Neuron (in vitro differentiated cells): ENCODE measurements around the gene TRIM72.

Experiments used
- H2AFZ ChIP-seq: one replicate; pipeline ENCODE4 v1.6.1; 2013; ENCODE audit warnings: low read depth, mild to moderate bottlenecking, inconsistent platforms, low read length, moderate library complexity
- H3K27me3 ChIP-seq: one replicate; pipeline ENCODE4 v1.6.1; 2013; ENCODE audit warnings: low read length; ENCODE audit not compliant: insufficient read depth
- H3K36me3 ChIP-seq: one replicate; pipeline ENCODE4 v1.6.1; 2013; ENCODE audit warnings: low read length; ENCODE audit not compliant: insufficient read depth
- H3K4me1 ChIP-seq: one replicate; pipeline ENCODE4 v1.6.1; 2013; ENCODE audit warnings: low read length; ENCODE audit not compliant: insufficient read depth
- H3K4me3 ChIP-seq: 2 replicates; pipeline ENCODE4 v1.5.1; 2013; ENCODE audit warnings: mild to moderate bottlenecking, low read length, moderate library complexity
- H3K9me3 ChIP-seq: one replicate; pipeline ENCODE4 v1.6.1; 2013; ENCODE audit warnings: low read length

Gene TRIM72

GRCh38 chr16:31185339-31185738 is 28.6 kb upstream of the TRIM72 start:
- no peaks in the 10 kb centered on the region for H3K27me3 ChIP-seq
- H3K4me1 ChIP-seq, result peaks cover 25% of the 10 kb centered on the region
- no peak overlapping the region for H3K4me3 ChIP-seq
- H3K9me3 ChIP-seq, result no peaks in the 10 kb centered on the region
- H3K36me3 ChIP-seq, result peaks cover 81% of the 10 kb centered on the region
- H2AFZ ChIP-seq, result no peak overlapping the region

- peaks cover 25% of the 10 kb centered on the region for H3K4me1 ChIP-seq
- H3K9me3 ChIP-seq, result no peaks in the 10 kb centered on the region
- peaks cover 89% of the 10 kb centered on the region for H3K36me3 ChIP-seq
- no peak overlapping the region for H2AFZ ChIP-seq
- H3K27me3 ChIP-seq, result no peaks in the 10 kb centered on the region
- no peak overlapping the region for H3K4me3 ChIP-seq
These were observed 27.7 kb upstream of the TRIM72 start for GRCh38 chr16:31186176-31186575.

- no peaks in the 10 kb centered on the region for H3K9me3 ChIP-seq
- H3K36me3 ChIP-seq, result peaks cover 97% of the 10 kb centered on the region
These were observed 26.8 kb upstream of the TRIM72 start for GRCh38 chr16:31186930-31187807.

GRCh38 chr16:31187808-31188189 is 26.1 kb upstream of the TRIM72 start:
- no peak overlapping the region for H3K4me3 ChIP-seq
- no peak overlapping the region for H2AFZ ChIP-seq
- H3K36me3 ChIP-seq, result peaks cover 97% of the 10 kb centered on the region
- no peaks in the 10 kb centered on the region for H3K27me3 ChIP-seq
- H3K9me3 ChIP-seq, result no peaks in the 10 kb centered on the region
- peaks cover 12% of the 10 kb centered on the region for H3K4me1 ChIP-seq

More at GRCh38 chr16:31186930-31187807, 26.8 kb upstream of the TRIM72 start:
- Histone ChIP-seq H2AFZ (no peak overlapping the region), H3K4me1 (peaks cover 18% of the 10 kb centered on the region), H3K4me3 (no peak overlapping the region), H3K27me3 (no peaks in the 10 kb centered on the region)

GRCh38 chr16:31188450-31189411 is 25.2 kb upstream of the TRIM72 start:
- H3K36me3 ChIP-seq, result peaks cover 97% of the 10 kb centered on the region

GRCh38 chr16:31189412-31189778 is 24.5 kb upstream of the TRIM72 start:
- no peak overlapping the region for H2AFZ ChIP-seq
- H3K27me3 ChIP-seq, result no peaks in the 10 kb centered on the region
- no peaks in the 10 kb centered on the region for H3K4me1 ChIP-seq
- H3K36me3 ChIP-seq, result peaks cover 98% of the 10 kb centered on the region
- H3K9me3 ChIP-seq, result no peaks in the 10 kb centered on the region
- H3K4me3 ChIP-seq, result no peak overlapping the region

More at GRCh38 chr16:31188450-31189411, 25.2 kb upstream of the TRIM72 start:
- Histone ChIP-seq H3K4me1 (peaks cover 2% of the 10 kb centered on the region), H2AFZ (no peak overlapping the region), H3K27me3 (no peaks in the 10 kb centered on the region), H3K4me3 (no peak overlapping the region), H3K9me3 (no peaks in the 10 kb centered on the region)

GRCh38 chr16:31190061-31190460 is 23.9 kb upstream of the TRIM72 start:
- no peaks in the 10 kb centered on the region for H3K4me1 ChIP-seq
- no peaks in the 10 kb centered on the region for H3K9me3 ChIP-seq
- no peak overlapping the region for H3K4me3 ChIP-seq
- no peaks in the 10 kb centered on the region for H3K27me3 ChIP-seq
- no peak overlapping the region for H2AFZ ChIP-seq
- peaks cover 99% of the 10 kb centered on the region for H3K36me3 ChIP-seq

GRCh38 chr16:31190818-31191444 is 23.0 kb upstream of the TRIM72 start:
- Histone ChIP-seq H3K4me3 (no peak overlapping the region), H2AFZ (no peak overlapping the region), H3K27me3 (no peaks in the 10 kb centered on the region), H3K36me3 (peaks cover 99% of the 10 kb centered on the region), H3K4me1 (no peaks in the 10 kb centered on the region), H3K9me3 (no peaks in the 10 kb centered on the region)

GRCh38 chr16:31191697-31192428 is 22.1 kb upstream of the TRIM72 start:
- H2AFZ ChIP-seq, result no peak overlapping the region
- H3K4me1 ChIP-seq, result no peaks in the 10 kb centered on the region
- H3K4me3 ChIP-seq, result no peak overlapping the region
- peaks cover 96% of the 10 kb centered on the region for H3K36me3 ChIP-seq
- no peaks in the 10 kb centered on the region for H3K27me3 ChIP-seq
- no peaks in the 10 kb centered on the region for H3K9me3 ChIP-seq

GRCh38 chr16:31192856-31193642 is 20.9 kb upstream of the TRIM72 start:
- peaks cover 84% of the 10 kb centered on the region for H3K36me3 ChIP-seq
- no peak overlapping the region for H2AFZ ChIP-seq
- H3K4me3 ChIP-seq, result no peak overlapping the region
- no peaks in the 10 kb centered on the region for H3K27me3 ChIP-seq
- H3K4me1 ChIP-seq, result no peaks in the 10 kb centered on the region
- H3K9me3 ChIP-seq, result no peaks in the 10 kb centered on the region

- H3K4me3 ChIP-seq, result no peak overlapping the region
- H3K27me3 ChIP-seq, result no peaks in the 10 kb centered on the region
- peaks cover 76% of the 10 kb centered on the region for H3K36me3 ChIP-seq
- H3K4me1 ChIP-seq, result no peaks in the 10 kb centered on the region
- no peak overlapping the region for H2AFZ ChIP-seq
- no peaks in the 10 kb centered on the region for H3K9me3 ChIP-seq
These were observed 20.0 kb upstream of the TRIM72 start for GRCh38 chr16:31193874-31194273.

- peaks cover 69% of the 10 kb centered on the region for H3K36me3 ChIP-seq
- H3K27me3 ChIP-seq, result no peaks in the 10 kb centered on the region
These were observed 19.0 kb upstream of the TRIM72 start for GRCh38 chr16:31194898-31195297.

More at GRCh38 chr16:31194898-31195297, 19.0 kb upstream of the TRIM72 start:
- Histone ChIP-seq H3K4me3 (no peak overlapping the region), H2AFZ (no peak overlapping the region), H3K9me3 (no peaks in the 10 kb centered on the region), H3K4me1 (no peaks in the 10 kb centered on the region)
